Measurements from ENCODE around the gene VAV2.

DNA sequence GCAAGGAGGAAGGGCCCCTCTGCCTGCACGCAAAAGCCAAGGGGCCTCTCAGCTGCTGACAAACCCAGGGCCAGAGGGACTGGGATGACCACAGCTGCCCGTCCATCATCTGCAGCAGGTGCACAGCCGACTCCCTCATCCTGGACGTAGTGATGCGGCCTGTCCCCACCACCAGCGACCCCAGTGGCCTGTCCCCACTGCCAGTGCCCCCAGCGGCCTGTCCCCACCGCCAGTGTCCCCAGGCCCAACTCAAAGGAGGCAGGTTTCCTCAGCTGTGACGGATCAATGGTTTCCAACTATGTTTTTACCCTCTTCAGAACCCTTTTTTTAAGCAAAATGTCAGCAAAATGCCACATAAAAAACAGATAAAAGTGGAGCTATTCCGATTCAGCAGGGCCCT lies 62.5 kb downstream of the VAV2 start:
- no peak for TF ChIP-seq ZBTB26 (CRISPR knock-in tag; IDR thresholded peaks at IDR 0.05)
- TF ChIP-seq, protein P1, sequence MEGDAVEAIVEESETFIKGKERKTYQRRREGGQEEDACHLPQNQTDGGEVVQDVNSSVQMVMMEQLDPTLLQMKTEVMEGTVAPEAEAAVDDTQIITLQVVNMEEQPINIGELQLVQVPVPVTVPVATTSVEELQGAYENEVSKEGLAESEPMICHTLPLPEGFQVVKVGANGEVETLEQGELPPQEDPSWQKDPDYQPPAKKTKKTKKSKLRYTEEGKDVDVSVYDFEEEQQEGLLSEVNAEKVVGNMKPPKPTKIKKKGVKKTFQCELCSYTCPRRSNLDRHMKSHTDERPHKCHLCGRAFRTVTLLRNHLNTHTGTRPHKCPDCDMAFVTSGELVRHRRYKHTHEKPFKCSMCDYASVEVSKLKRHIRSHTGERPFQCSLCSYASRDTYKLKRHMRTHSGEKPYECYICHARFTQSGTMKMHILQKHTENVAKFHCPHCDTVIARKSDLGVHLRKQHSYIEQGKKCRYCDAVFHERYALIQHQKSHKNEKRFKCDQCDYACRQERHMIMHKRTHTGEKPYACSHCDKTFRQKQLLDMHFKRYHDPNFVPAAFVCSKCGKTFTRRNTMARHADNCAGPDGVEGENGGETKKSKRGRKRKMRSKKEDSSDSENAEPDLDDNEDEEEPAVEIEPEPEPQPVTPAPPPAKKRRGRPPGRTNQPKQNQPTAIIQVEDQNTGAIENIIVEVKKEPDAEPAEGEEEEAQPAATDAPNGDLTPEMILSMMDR (IDR thresholded peaks at IDR 0.05 in 2 of 3, conservative IDR thresholded peaks at IDR 0.05 in 1 of 3; ENCODE audit: insufficient read depth in 2 of 3, low read depth in 1 of 3, low read length in 3 of 3) = no peak
- TF ChIP-seq LARP7 (IDR thresholded peaks at IDR 0.05) = no peak

Data from K562 (cell line).